HG03558 (cell line): ENCODE results near the gene PLA2G15.
A peak's percentile ranks its signal among the peaks of the same experiment; 100 is the strongest.
"Not testable (repeated sequence)": the region's sequence is repeated elsewhere in the genome, so short reads cannot be mapped to it uniquely, and the experiment has no call there.

ENCODE experiments used
- ATAC-seq: cut with Tn5 transposase; IDR thresholded peaks from one replicate; pipeline ENCODE4 v1.9.1; 2021; ENCODE audit warnings: moderate number of reproducible peaks; ENCODE audit not compliant: unreplicated experiment; ENCODE audit errors: extremely low read depth

PLA2G15 gene

DNA sequence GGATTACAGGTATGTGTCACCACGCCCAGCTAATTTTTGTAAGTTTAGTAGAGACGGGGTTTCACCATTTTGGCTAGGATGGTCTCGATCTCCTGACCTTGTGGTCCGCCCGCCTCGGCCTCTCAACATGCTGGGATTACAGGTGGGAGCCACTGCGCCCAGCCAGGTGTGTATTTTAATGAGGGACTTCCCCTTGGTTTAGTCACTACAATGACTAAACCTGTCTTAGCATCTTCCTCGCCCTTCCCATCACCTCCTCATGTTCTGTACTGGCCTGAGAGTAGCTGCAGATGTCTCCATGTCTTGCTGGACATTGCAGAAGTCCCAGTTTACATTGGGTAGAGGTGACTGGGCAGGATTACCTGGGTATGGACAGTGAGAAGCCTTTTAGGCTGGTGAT is 28.7 kb downstream of the PLA2G15 start:
- ATAC-seq = no peak

DNA sequence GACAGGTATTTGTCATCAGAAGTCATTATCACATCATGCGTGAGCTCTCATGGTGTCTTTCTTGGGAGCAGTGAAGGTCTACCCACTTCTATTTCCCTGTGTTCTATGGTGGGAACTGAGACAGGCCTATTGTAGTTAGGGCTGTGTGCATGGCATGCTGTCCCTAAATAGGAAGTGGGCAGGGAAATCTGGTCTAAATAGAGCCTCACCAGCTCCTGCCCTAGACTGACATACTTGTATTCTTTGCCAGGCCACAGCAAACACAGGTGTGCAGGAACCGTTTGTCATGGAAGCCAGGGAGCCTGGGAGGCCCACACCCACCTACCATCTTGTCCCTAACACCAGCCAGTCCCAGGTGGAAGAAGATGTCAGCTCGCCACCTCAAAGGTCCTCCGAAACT is 29.3 kb downstream of the PLA2G15 start:
- no peak for ATAC-seq

DNA sequence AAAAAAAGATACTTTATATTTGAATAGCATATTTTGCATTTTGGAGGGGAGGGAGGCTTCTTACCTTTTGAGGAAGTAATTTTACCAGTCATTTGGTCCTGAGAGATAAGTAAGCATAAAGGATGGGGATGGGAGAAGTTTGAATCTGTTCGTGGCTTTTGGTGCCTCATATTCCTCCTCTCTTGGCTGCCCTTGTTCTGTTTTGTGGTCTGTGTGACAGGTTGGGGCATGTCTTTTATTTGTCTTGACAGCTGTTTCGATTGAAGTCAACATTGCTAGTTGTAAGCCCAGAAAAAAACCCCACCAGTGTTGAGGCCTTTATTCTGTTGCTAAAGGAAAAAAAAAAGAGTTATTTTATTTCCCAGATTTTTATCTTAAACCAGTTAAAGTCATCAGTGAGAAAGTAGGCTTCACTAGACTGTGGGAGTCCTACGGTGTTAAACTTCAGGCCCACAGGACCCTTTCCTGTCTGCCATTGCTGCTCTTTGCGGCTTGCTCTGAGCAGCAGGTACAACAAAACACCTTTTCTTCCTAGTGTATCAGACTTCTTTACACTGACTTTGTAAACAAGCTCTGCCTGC is 30.5 kb downstream of the PLA2G15 start:
- no peak for ATAC-seq

DNA sequence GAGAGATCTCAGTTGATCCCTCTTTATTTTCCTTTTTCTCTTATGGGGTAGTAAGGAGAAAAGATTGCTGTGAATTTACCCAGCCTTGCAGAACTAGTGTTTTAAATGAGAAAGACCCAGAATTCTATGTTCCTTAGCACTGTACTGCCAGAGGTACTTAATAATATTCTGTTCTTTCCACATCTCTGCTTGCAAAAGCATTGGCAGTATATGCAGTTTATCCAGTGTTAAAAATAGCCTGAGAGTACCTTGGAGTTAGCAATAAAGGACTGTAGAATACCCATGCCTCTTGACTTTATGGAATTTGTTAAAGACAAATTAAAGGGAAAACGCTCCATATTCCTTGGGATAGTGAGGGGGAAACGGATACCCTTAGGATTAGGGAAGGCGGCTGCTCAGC is 31.1 kb downstream of the PLA2G15 start:
- ATAC-seq = no peak

DNA sequence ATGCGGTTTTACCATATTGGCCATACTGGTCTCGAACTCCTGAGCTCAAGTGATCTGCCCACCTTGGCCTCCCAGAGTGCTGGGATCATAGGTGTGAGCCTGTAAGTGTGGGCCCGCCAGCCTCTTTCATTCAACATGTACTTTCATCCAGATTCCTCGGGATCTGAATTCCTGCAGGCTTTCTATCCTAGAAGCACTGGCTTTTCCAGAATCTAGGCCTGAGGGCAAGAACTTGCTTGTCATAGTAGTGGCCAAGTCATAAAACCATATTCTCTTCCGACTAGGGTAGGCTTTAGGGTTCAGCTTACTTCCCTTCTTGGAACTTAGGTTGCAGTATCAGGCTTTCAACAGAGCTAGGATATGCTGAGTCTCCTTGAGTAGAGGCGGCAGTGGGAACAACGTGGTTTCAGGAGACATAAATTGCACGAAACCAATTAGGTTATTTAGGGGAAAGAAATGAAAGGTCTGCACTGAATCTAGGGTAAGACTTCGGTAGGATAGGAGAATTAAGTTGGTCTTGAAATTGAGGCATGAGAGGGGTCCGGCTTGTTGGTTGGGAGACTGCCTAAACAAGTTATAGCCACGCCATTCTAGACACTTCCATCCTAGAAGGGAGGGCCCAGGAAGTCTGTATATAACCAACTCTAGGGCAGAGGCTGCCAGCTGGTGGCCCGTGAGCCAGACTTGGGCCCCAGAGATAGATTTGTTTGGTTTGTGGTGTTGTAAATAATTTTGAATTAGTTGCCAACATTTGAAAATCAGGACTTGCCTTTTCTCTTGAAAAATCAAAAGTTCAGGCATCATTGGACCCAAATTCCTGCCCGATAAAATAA is 34.8 kb downstream of the PLA2G15 start:
- no peak for ATAC-seq

DNA sequence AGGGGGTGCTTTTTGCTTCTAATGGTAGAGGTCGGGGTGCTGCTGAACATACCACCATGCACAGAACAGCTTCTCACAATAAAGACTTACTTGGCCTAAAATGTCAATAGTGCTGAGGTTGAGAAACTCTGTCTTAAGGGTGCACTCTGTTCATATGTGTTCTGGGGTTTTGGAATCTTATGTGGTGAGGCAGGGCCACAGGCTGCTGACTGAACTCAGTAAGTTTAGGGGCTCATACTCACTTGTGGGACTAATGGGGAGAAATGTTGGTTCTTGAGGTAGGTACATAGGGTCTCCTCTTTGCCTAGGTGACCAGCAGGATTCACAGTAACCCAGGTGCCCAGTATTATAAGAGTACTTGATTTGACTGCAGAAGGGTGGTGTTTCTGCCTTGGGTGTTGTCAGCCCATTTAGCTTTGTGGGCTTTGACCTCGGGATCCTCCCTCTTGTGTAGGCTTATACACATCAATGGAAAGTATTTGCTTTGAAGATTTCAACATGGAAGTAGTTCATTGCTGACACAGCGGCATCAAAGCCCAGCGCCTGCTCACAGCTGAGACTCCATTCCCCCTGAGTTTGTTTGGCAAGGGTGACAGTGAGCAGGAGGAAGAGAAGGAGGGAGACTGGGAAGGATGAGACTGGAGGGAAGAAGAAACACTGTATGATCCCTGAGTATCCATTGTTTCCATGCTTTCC is 36.3 kb downstream of the PLA2G15 start:
- no peak for ATAC-seq

DNA sequence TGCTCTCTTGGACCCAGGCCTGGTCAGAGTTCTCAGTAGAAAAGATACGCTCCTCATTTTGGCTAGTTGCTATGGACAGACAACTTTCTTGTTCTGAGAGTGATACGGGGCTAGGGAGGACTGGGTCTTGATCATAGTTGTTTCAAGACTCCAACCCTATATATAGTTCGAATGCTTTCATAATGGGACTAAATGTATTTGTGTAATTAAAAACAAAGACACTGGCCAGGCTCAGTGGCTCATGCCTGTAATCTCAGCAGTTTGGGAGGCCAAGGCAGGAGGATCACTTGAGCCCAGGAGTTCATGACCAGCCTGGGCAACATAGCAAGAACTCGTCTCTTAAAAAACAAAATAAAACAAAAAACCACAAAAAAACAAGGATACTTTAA is 36.9 kb downstream of the PLA2G15 start:
- no peak for ATAC-seq

DNA sequence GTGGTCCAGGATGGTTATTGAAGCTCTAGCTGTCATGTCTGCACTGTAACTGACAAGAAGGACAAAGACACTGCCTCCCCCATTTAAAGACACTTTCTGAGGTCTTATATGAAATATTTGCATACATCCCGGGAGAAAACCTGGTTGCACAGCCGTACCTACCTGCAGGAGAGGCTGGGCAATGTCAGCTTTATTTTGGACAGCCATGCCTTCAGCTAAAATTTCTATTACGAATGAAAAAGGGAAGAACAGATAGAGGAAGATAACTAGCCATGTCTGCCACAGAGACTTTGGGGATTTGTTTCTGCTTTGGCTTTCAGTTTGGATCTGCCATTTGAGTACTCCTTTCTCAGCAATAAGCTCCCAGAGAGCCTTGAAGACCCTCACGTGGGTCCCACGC is 38.2 kb downstream of the PLA2G15 start:
- no peak for ATAC-seq

DNA sequence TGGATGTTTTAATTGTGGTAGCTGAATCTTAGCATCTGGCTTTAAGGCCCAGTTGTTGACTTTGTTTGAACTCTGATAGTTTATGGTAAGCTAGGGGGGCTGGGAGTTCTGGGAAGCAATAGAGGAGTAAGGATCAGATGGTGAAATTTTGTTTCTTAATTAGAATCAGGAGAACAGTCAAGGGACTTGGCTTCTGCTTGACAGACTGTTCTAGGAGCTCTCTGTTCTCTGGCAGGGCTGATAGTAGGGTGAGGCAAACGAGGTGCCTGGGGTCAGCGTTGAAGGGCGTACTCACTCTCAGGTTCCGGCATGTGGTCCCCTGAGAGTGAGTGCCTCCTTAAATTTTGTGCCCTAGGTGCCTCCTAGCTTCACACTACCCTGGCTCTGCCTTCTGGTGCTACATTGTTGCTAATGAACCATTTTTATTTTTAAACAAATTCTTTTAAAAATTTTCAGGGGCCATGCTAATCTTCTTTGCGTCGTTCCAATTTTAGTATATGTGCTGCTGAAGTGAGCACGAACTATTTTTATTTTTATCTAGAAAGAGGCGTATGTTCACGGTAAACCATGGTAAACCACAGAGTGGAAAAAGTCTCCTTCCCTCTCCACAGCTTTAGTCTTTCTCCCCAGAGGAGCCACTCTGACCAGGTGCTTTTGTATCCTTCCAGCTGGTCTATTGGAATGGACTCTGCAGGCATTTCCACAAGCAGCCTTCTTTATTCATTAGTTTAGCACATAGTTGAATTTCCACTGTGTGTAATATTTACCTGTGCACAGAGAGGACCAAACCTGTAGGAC is 38.8 kb downstream of the PLA2G15 start:
- ATAC-seq = no peak

DNA sequence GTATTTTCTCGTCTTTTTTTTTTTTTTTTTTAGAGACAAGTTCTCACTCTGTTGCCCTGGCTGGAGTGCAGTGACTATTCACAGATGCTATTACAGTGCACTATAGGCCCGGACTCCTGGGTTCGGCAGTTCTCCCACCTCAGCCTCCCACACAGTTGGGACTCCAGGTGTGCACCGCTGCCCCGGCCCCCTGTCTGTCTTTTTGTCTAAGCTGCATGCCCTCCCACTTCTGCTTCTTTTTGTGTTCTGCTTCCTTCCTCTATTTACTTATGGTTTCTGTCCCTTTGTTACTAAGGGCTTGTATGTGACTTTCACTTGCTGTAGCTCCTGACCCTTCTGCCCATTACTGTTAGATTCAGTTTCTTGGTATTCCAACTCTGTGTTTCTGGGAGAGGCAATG is 39.7 kb downstream of the PLA2G15 start:
- no peak for ATAC-seq

DNA sequence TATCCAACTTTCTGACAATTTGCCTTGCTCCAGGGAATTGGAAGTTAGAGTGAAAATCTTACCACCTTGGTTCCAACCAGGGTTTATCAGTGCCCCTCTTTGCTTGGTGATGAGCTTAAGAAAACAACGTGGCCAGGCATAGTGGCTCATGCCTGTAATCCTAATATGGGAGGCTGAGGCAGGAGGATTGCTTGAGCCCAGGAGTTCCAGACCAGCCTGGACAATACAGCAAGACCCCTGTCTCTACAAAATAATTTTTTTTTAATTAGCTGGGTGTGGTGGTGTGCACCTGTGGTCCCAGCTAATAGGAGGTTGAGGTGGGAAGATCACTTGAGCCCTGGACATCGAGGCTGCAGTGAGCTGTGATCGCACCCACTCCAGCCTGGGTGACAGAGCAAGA is 40.5 kb downstream of the PLA2G15 start:
- no peak for ATAC-seq

DNA sequence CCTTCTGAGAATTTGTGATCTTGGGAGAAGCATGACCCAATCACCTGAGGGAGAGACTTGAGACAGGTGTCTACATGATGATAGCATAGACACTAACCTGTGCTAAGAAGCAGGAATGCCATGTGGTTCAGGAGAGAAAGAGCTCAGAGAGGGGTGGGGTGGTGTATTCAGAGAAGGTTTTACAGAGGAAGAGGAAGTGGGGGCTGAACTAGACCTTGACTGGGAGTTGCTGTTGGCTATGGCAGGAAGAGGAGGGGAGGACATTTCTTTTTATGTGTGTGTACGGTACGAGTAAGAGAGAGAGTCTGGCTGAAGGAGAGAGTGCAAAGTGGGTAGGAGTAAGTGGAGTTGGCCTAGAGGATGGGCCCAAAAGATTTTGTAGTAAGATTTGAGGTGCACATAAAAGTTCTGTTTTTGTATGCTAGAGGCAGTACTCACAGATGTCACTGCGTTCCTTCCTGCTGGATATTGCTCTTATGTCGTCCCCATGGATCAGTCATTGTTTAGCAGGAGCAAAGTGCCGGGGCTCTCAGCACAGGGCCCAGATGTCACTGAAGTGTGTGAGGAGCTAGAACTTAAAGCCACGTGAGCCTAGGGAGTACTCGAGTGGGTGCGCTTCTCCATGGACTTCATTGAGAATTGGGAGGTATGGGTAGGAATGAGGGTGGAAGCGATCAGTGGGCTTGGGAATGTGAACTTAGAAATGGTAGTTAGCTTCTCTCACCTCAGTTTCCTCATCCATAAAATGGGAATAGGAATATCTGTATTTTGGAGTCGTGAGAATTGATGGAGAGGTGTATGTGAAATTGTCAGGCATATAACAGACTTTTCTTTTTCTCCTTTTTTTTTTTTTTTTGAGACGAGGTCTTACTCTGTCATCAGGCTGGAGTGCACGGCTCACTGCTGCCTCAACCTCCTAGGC is 41.2 kb downstream of the PLA2G15 start:
- no peak for ATAC-seq

DNA sequence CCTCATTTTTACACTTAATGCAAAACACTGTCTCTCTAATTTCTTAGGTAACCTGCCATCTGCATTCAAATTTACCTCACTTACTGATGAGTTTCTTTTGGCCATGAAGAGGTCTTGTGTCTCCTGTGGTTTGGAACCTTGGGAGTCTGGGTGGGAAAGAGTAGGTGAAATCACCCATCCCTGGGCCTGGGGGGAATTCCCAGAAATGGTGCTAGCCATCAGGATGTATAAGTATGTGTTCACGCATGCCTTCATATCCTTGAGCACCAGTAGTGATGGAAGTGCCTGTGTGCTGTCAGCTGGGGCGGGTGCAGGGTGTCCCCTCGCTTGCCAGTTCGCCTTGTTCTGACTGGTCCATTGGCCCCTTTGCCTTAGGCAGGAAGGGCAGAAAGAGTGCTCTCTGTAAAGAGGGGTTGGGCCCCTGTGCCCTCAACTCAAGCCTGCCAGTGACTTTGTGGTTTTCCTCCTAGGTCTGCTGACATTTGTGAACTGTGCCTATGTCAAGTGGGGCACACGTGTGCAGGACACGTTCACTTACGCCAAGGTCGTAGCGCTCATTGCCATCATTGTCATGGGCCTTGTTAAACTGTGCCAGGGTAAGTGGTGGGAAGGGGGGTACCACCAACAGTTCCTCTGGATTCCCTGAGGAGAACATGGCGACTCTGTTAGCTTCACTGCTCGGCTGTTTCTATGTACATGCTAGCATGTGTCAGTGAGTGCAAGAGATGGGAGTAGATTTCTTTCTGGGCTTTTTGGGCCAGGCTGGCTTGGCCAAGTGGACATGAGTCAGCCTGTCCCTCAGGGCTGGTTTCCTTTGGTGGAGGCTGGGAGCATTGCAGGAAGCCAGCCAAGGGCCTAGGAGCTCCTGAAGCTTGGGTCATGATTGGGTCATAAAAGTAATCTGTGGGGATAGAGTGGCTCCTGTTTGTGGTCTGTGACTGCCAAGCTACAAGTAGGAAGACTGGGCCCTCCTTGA is 42.4 kb downstream of the PLA2G15 start:
- no peak for ATAC-seq

DNA sequence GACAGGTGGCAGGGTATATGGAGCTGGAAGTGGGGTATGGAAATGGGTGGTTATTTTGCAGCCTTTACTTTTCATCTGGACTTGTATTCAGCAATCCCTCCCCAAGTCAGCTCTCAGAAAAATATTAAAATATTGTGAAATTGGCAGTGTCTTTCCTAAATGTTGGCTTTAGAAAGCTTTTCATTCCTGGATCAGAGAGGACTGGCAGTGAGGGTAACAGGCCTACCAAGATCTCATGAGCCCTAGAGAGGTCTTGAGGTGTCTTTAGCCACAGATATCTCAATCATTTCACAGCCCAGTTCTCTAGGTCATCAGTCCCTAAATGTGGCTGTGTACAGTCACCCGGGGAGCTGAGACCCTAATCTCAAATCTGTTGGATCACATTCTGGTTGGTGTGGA is 43.1 kb downstream of the PLA2G15 start:
- ATAC-seq = no peak

DNA sequence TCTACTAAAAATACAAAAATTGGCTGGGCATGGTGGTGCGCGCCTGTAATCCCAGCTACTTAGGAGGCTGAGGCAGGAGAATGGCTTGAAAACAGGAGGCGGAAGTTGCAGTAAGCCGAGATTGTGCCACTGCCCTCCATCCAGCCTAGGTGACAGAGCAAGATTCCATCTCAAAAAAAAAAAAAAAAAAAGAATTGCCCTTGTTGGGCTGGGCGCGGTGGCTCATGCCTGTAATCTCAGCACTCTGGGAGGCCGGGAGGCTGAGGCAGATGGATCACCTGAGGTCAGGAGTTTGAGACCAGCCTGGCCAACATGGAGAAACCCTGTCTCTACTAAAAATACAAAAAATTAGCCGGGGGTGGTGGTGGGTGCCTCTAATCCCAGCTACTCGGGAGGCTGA is 43.6 kb downstream of the PLA2G15 start:
- not testable (repeated sequence) for ATAC-seq

DNA sequence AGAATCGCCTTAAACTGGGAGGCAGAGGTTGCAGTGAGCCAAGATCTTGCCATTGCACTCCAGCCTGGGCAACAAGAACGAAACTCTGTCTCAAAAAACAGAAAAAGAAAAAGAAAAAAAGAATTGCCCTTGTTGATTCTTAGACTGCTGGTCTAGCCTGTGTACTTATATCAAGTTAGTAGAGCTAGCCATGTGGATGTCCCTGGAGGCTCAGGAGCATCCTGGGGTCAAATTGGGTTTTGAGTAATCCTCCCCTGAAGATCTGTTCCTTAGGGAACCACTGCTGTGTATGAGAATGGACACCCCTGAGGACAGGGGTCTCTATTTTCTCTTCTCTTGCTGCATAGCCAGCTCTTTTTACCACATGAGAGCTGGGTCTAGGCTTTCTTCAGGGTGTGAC is 44.0 kb downstream of the PLA2G15 start:
- no peak for ATAC-seq

DNA sequence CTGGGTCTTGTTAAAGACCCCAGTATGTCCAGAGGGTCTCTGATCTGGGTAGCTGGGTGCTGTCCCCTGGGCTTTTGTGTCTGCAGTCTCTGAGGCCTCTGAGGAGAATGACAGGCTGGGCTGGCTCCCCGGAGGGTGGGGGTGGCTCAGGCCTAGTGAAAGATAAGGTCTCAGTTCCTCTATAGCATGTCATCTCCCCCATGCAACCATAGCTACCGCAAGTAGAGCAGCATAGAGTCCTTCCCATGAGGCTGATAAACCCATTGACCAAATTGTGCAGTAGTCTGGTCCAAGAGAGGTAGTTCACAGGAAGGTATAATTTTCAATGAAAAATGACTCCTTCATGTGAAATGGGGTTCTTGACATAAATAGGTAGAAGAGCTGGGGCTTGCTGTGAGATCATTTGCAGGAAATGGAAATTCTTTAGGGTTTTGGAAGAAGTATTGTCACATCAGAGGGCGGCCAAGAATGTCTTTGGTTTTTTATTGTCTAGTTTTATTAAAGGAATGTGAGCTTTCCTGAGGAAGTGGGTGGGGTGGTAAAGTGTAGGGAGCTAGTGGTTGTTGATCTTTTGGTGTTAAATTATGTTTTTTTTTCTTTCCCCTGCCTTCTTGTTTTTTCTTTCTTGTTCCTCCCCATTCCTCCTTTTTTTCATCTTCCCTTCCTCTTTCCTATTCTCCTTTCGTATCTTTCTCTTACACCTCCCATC is 44.6 kb downstream of the PLA2G15 start:
- ATAC-seq = peak; percentile 59

DNA sequence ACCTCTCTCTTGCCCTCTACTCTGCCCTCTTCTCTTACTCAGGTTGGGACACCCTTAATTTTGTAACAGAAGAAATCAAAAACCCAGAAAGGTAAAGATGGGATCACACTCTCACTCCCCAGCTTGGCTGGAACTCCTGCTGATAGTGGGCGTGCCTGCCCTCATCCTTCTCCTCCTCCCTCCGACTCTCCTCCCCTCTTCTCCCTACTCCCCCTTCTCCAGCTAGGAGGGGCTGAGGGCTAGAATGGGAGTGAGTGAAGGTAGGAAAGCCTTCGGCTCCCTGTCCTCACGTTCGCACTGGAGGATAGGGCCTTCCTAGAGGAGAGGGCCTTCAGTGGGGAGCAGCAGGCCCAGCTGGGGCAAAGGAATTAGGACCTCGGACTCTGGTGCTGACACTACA is 45.3 kb downstream of the PLA2G15 start:
- ATAC-seq = no peak
